ENCODE data around the gene ARSG. TPM values are rescaled to one million over a fixed set of nuclear protein-coding genes. Genes with fewer than 3 reads are reported as not detected.

ARSG gene
- total RNA-seq, 2 experiments from 2014 or later = 26.1 to 53.0 TPM

- Histone ChIP-seq H3K9me2 (ENCODE audit: insufficient read depth, low read length) (no peaks in the 10 kb centered on the region), H3K9me3 (ENCODE audit: low read length) (no peaks in the 10 kb centered on the region), H4K20me1 (ENCODE audit: insufficient read depth, low read length) (no peaks in the 10 kb centered on the region), H3K4me1 (ENCODE audit: insufficient read depth, low read length, poor library complexity, severe bottlenecking) (peaks cover 21% of the 10 kb centered on the region), H3K4me2 (ENCODE audit: low read length) (no peak overlapping the region), H3K27ac (ENCODE audit: low read depth, low read length, poor library complexity, severe bottlenecking) (no peak overlapping the region), H3K36me3 (ENCODE audit: insufficient read depth, low read length) (no peaks in the 10 kb centered on the region), H3K4me3 (ENCODE audit: low read depth, low read length, poor library complexity, severe bottlenecking) (no peak overlapping the region), H2AFZ (ENCODE audit: low read length) (no peak overlapping the region), H3K79me2 (ENCODE audit: insufficient read depth, low read depth, low read length) (no peaks in the 10 kb centered on the region)
- intact Hi-C loops (cut with micrococcal nuclease; ENCODE audit: unreplicated experiment) = no loop called here
- no peak for DNase-seq (ENCODE audit: low spot score)
- BruUV-seq (replicated peaks) = no TSS peak
- TF ChIP-seq EZH2phosphoT487 (IDR thresholded peaks at IDR 0.05; ENCODE audit: borderline replicate concordance, low read depth, low read length) = no peak
- TF ChIP-seq, protein P1, sequence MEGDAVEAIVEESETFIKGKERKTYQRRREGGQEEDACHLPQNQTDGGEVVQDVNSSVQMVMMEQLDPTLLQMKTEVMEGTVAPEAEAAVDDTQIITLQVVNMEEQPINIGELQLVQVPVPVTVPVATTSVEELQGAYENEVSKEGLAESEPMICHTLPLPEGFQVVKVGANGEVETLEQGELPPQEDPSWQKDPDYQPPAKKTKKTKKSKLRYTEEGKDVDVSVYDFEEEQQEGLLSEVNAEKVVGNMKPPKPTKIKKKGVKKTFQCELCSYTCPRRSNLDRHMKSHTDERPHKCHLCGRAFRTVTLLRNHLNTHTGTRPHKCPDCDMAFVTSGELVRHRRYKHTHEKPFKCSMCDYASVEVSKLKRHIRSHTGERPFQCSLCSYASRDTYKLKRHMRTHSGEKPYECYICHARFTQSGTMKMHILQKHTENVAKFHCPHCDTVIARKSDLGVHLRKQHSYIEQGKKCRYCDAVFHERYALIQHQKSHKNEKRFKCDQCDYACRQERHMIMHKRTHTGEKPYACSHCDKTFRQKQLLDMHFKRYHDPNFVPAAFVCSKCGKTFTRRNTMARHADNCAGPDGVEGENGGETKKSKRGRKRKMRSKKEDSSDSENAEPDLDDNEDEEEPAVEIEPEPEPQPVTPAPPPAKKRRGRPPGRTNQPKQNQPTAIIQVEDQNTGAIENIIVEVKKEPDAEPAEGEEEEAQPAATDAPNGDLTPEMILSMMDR (conservative IDR thresholded peaks at IDR 0.05; ENCODE audit: low read length) = no peak
- ChIA-PET POLR2A (interaction anchor here (2.1 kb wide), 1 partner anchor 22 kb away, joined by 8 read pairs; no protein-coding TSS in a partner anchor), CTCF (ENCODE audit: unreplicated experiment) (no interaction called here)
These were observed 31.3 kb downstream of the ARSG start for GRCh38 chr17:68322630-68323029.

- H3K9me3 ChIP-seq (ENCODE audit: low read length) = no peaks in the 10 kb centered on the region
- H3K4me2 ChIP-seq (ENCODE audit: low read length) = no peak overlapping the region
- ChIA-PET POLR2A (interaction anchor here (0.7 to 2.1 kb wide), 5 partner anchors 9 to 963 kb away, joined by 3 to 8 read pairs (median 7); no protein-coding TSS in a partner anchor), CTCF (ENCODE audit: unreplicated experiment) (no interaction called here)
- no peaks in the 10 kb centered on the region for H3K9me2 ChIP-seq (ENCODE audit: insufficient read depth, low read length)
- H3K79me2 ChIP-seq (ENCODE audit: insufficient read depth, low read depth, low read length) = no peaks in the 10 kb centered on the region
- TF ChIP-seq, protein P1 (conservative IDR thresholded peaks at IDR 0.05; ENCODE audit: low read length) = no peak
- TF ChIP-seq EZH2phosphoT487 (IDR thresholded peaks at IDR 0.05; ENCODE audit: borderline replicate concordance, low read depth, low read length) = no peak
- H3K4me1 ChIP-seq (ENCODE audit: insufficient read depth, low read length, poor library complexity, severe bottlenecking) = peaks cover 13% of the 10 kb centered on the region
- no peak overlapping the region for H3K4me3 ChIP-seq (ENCODE audit: low read depth, low read length, poor library complexity, severe bottlenecking)
- no peaks in the 10 kb centered on the region for H4K20me1 ChIP-seq (ENCODE audit: insufficient read depth, low read length)
- BruUV-seq (replicated peaks) = no TSS peak
- H2AFZ ChIP-seq (ENCODE audit: low read length) = no peak overlapping the region
- intact Hi-C loops (cut with micrococcal nuclease; ENCODE audit: unreplicated experiment) = no loop called here
- no peak overlapping the region for H3K27ac ChIP-seq (ENCODE audit: low read depth, low read length, poor library complexity, severe bottlenecking)
- DNase-seq (ENCODE audit: low spot score) = no peak
- H3K36me3 ChIP-seq (ENCODE audit: insufficient read depth, low read length) = no peaks in the 10 kb centered on the region
These were observed 32.8 kb downstream of the ARSG start for GRCh38 chr17:68324114-68324513.

- intact Hi-C loops (cut with micrococcal nuclease; ENCODE audit: unreplicated experiment) = no loop called here
- Histone ChIP-seq H3K9me2 (ENCODE audit: insufficient read depth, low read length) (no peaks in the 10 kb centered on the region), H3K4me1 (ENCODE audit: insufficient read depth, low read length, poor library complexity, severe bottlenecking) (peaks cover 6% of the 10 kb centered on the region), H3K27ac (ENCODE audit: low read depth, low read length, poor library complexity, severe bottlenecking) (no peak overlapping the region), H3K79me2 (ENCODE audit: insufficient read depth, low read depth, low read length) (no peaks in the 10 kb centered on the region), H4K20me1 (ENCODE audit: insufficient read depth, low read length) (no peaks in the 10 kb centered on the region), H3K36me3 (ENCODE audit: insufficient read depth, low read length) (no peaks in the 10 kb centered on the region), H3K4me3 (ENCODE audit: low read depth, low read length, poor library complexity, severe bottlenecking) (no peak overlapping the region), H3K9me3 (ENCODE audit: low read length) (no peaks in the 10 kb centered on the region), H2AFZ (ENCODE audit: low read length) (no peak overlapping the region), H3K4me2 (ENCODE audit: low read length) (no peak overlapping the region)
- ChIA-PET CTCF (ENCODE audit: unreplicated experiment) (no interaction called here), POLR2A (interaction anchor here (0.7 to 2.1 kb wide), 7 partner anchors 8 to 962 kb away, joined by 3 to 8 read pairs (median 4); no protein-coding TSS in a partner anchor)
- no peak for DNase-seq (ENCODE audit: low spot score)
- TF ChIP-seq, protein P1 (conservative IDR thresholded peaks at IDR 0.05; ENCODE audit: low read length) = no peak
- no peak for TF ChIP-seq EZH2phosphoT487 (IDR thresholded peaks at IDR 0.05; ENCODE audit: borderline replicate concordance, low read depth, low read length)
- BruUV-seq (replicated peaks) = no TSS peak
These were observed 33.5 kb downstream of the ARSG start for GRCh38 chr17:68324654-68325336.
